T-helper 1 cell treated with Interleukin-12 subunit alpha and Interleukin-12 subunit beta and Interleukin-4 antibody, amounts not matched to agents 30 μg/mL and 1 μg/mL, for 36 hours (primary cell): ENCODE measurements around the gene AMZ1.
A peak's percentile ranks its signal among the peaks of the same experiment; 100 is the strongest.
"Not testable (repeated sequence)": the region's sequence is repeated elsewhere in the genome, so short reads cannot be mapped to it uniquely, and the experiment has no call there.

Experiments
- H3K27ac Mint-ChIP-seq: one replicate; pipeline ENCODE4 v1.8.0; 2021; ENCODE audit warnings: mild to moderate bottlenecking, mixed read lengths
- H3K27me3 Mint-ChIP-seq: one replicate; pipeline ENCODE4 v1.8.0; 2021; ENCODE audit warnings: low read depth, mixed read lengths
- H3K36me3 Mint-ChIP-seq: one replicate; pipeline ENCODE4 v1.8.0; 2021; ENCODE audit warnings: low read depth, mixed read lengths
- H3K4me1 Mint-ChIP-seq: one replicate; pipeline ENCODE4 v1.8.0; 2021; ENCODE audit warnings: low read depth, mixed read lengths
- H3K4me3 Mint-ChIP-seq: one replicate; pipeline ENCODE4 v1.8.0; 2021; ENCODE audit warnings: mild to moderate bottlenecking, moderate library complexity, mixed read lengths
- H3K9me3 Mint-ChIP-seq: one replicate; pipeline ENCODE4 v1.8.0; 2021; ENCODE audit warnings: mixed read lengths

AMZ1 gene

DNA sequence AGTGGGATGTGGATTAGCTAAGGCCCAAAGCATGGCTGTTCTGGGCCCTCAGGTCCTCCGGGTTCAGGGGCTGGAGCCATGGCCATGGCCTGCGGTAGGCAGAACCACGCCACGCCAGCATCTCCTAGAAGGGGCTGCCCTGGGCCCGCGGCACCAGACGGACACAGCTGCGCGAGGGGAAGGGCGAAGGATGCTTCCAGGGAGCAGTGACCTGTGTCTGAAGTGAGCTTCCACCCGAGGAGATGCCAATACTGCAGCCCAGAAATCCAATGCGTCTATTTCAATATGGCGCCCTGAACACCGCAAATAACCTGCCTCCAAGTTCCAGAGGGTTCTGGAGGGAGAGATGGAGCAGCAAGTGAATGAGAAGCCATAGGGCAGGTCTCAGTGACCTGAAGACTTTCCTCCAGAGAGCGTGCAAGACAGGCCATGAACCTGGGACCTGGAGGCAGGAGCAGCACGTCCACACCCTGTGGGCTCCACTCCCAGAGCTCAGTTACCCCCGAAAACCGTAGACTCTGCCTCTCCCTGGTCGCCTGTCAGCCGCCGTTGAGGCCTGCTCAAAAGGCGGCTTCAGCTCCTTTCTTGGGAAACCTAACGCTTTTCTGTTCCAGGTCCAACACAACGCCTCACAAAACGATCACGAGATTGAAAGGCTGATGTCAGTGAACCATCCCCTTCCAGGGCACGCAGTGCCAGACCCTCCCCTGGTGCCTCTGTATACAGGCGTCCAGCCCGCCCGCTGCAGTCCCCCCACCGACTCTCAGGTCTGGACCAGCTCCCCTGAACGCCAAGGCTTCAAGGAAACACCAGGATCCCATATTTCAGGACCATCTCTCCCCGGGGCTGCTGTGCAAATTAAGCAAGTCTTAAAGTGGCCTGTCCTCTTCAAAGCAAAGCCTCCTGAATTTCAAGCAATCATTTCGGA lies 37.4 kb downstream of the AMZ1 start:
- no peaks in the 10 kb centered on the region for H3K27me3 Mint-ChIP-seq
- no peaks in the 10 kb centered on the region for H3K9me3 Mint-ChIP-seq
- H3K4me3 Mint-ChIP-seq, result no peak overlapping the region
- peaks cover 7% of the 10 kb centered on the region for H3K4me1 Mint-ChIP-seq
- H3K27ac Mint-ChIP-seq, result no peak overlapping the region
- peaks cover 8% of the 10 kb centered on the region for H3K36me3 Mint-ChIP-seq

DNA sequence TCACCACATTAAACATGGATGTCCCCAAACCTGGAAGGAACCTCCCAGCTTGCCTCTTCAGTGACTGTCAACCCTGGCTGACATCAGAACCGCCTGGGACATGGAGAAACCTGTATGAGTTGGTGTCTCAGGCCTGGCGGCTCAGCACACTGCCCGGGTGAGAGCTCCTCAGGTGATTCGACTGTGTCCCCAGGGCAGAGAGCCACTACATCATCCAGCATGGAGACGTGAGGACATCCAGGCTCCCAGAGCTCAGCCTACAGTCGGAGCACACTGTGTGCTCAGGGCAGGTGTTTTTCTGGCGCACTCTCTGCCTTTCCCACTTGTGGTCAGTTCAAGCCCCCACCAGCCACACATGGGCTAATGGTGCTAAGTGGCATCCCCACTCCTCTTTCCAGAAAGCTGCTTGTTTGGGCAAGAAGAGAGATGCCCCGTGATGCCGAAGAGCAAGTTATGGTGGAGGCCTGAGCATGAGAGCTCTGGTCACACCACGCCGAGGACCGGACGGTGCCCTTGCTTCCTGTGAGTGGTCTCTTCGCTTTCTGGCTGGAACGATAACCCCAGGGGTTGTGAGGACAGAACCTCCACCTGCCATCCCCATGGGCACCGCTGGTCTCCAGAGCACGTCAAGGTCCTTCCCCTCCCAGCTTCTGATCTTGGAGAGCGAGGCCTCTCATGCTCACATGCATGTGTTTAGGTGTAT lies 38.5 kb downstream of the AMZ1 start:
- peaks cover 5% of the 10 kb centered on the region for H3K36me3 Mint-ChIP-seq
- no peak overlapping the region for H3K4me3 Mint-ChIP-seq
- H3K27ac Mint-ChIP-seq, result no peak overlapping the region
- no peaks in the 10 kb centered on the region for H3K9me3 Mint-ChIP-seq
- no peaks in the 10 kb centered on the region for H3K27me3 Mint-ChIP-seq
- H3K4me1 Mint-ChIP-seq, result peaks cover 2% of the 10 kb centered on the region

DNA sequence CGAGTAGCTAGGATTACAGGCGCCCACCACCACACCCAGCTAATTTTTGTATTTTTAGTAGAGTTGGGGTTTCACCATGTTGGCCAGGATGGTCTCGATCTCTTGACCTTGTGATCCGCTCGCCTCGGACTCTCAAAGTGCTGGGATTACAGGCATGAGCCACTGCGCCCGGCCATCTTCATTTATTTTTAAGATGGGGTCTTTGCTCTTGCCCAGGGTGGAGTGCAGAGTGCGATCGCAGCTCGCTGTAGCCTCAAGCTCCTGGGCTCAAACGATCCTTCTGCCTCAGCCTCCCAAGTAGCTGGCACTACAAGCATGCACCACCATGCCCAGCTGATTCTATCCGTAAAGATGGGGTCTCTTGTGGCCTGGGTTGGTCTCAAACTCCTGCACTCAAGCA lies 39.2 kb downstream of the AMZ1 start:
- not testable (repeated sequence) for H3K27ac Mint-ChIP-seq, H3K36me3 Mint-ChIP-seq, H3K4me1 Mint-ChIP-seq, H3K4me3 Mint-ChIP-seq, H3K27me3 Mint-ChIP-seq, H3K9me3 Mint-ChIP-seq

DNA sequence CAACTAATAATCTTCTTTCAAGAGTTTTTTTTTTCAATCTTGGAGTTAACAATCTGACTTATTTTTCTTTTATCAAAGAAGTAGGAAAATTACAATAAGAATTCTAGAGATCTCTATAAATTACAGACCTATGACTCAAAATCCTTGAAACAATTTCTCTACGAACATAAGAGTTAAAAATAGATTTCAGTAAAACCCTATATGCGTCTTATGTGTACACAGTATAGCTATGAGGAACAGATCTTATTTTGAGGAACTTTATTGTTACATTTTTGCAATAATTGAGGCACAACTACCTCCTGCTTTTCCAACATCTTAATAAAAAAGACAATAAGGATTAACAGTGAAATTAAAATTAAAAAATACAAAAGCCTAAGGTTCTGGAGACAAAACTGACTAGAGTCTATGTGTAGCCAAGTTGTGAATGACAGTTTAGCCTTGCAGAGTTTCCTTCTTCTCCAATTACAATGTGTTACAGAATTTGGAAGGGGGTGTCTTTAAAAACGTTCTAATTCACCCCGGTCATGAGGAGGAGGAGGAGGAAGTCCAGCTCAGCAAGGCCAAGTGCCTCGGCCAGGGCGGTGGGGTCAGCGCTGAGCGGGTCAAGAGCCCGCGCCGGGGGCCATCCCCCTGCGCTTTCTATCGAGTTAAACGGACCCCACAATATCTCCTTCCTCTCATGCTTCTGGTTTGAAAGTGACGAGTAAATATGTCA lies 40.5 kb downstream of the AMZ1 start:
- H3K4me3 Mint-ChIP-seq, result no peak overlapping the region
- H3K9me3 Mint-ChIP-seq, result no peaks in the 10 kb centered on the region
- H3K27me3 Mint-ChIP-seq, result no peaks in the 10 kb centered on the region
- H3K4me1 Mint-ChIP-seq, result peaks cover 17% of the 10 kb centered on the region
- no peak overlapping the region for H3K27ac Mint-ChIP-seq
- peaks cover 17% of the 10 kb centered on the region for H3K36me3 Mint-ChIP-seq

DNA sequence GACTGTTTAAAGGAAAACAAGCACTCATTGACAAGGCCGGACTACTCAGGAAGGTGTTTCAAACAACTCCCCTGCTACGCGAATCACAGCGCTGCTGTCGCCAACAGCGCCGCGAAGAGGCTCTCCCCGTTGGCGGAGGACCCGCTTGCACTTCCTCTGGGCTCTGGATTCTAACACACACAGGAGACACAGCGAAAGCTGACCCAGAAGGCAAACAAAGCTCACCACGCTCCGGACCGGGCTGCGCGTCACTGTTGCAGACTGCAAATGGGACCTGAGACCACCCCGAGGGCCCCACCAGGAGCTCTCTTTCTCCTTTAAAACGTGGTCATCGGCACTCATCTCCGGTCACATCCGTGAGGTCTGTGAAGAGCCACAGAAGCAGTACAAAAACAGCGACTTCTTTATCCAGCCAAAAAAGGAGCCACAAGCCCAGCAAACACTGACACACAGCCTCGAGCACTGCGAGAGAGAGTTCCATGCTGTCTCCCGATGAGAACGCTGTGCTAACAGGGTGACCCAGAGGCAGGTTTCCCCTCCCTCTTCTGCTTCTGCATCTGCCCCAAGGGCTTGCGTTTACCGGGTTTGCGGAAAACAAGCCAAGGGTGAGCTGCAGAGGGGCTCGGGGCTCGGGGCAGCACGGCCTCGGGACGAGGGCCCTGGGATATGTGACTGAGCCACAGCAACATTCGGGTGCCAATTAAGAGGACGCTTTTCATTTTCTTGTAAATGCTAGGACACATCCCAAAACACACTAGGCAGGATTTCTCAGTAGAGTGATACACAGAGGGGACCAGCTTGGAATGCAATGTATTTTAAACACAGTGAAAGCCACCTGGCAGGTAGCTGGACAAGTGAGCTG lies 41.3 kb downstream of the AMZ1 start:
- peaks cover 18% of the 10 kb centered on the region for H3K4me1 Mint-ChIP-seq
- H3K9me3 Mint-ChIP-seq, result no peaks in the 10 kb centered on the region

DNA sequence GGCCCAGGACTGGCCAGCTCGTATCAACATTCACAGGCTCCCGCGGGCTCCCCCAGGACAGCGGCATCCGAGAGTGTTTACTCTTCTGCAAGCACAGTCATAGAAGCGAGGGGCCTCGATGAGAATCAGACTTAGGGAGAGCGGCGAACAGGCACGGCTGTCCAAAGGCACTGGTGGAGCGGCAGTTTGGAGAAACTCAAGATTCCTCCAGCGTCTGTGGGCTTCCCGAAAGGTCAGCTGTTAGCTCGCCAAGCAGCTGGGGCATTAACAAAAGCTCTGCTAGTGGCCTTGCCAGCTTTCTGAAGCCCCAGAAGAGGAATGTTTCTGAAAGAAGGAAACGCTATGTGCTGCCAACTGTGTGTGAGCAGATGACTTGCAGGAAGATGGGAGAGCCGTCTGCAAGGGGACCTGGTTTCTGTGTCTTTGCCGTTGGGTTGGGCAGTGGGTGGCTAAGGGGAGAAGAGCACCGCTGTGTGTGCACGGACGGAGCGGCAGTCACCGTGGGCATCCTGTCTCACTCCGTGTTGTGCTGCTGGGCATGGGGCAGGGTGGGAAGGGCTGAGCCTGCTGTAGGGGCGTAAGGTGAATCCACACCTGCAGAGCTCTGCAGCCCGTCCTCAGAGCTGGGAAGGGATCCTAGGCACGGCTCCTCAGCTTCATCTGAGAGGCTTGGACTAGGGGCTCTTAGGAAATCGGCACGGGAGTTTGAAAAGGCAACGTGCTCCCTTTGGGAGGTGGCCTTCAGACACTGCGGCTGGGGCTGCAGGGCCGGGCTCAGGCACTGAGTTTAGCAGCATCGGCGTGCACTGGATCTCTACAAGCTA lies 42.1 kb downstream of the AMZ1 start:
- peaks cover 24% of the 10 kb centered on the region for H3K4me1 Mint-ChIP-seq
- H3K27ac Mint-ChIP-seq, result no peak overlapping the region
- no peaks in the 10 kb centered on the region for H3K9me3 Mint-ChIP-seq
- H3K27me3 Mint-ChIP-seq, result no peaks in the 10 kb centered on the region
- H3K4me3 Mint-ChIP-seq, result no peak overlapping the region
- peaks cover 17% of the 10 kb centered on the region for H3K36me3 Mint-ChIP-seq

More for the DNA sequence above, 41.3 kb downstream of the AMZ1 start:
- Mint-ChIP-seq H3K27me3 (no peaks in the 10 kb centered on the region), H3K36me3 (peaks cover 17% of the 10 kb centered on the region), H3K4me3 (no peak overlapping the region), H3K27ac (no peak overlapping the region)

DNA sequence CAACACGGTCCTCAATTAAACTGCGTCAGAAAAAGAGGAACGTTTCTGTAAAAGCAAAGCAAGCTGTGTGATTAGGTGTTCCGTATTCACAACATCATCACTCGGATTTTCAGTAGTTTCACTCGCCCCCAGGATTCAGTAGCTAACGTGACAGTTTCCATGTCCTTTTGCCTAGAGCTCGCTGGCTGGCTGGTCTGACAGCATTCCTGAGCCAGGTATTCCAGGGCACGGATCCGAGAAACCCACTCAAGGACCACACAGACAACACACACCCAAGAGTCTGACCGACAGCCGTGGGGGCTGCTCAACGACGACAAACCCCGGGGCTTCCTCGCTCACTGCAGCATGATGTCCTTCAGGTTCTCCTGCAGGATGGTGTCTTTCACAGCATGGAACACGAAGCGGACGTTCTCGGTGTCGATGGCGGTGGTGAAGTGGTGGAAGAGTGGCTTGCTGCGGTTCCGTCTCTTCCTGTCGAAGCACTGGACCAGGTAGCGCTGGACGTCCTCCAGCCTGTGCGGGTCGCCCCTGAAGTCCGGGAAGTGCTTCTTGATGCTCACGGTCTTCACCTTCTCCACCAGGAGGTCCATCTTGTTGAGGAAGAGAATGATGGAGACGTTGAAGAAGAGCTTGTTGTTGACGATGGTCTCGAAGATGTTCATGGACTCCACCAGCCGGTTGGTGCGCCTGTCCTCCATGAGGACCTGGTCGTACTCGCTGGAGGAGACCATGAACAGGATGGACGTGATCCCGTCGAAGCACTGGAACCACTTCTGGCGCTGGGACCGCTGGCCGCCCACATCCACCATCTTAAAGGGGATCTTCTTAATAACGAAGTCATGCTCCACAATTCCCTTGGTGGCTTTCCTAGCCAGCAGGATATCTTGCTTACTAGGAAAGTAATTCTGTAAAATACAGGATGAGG lies 43.1 kb downstream of the AMZ1 start:
- Mint-ChIP-seq H3K36me3 (peaks cover 17% of the 10 kb centered on the region), H3K9me3 (no peaks in the 10 kb centered on the region), H3K27me3 (no peaks in the 10 kb centered on the region), H3K27ac (peak overlapping the region; percentile 33), H3K4me1 (peaks cover 32% of the 10 kb centered on the region), H3K4me3 (no peak overlapping the region)

DNA sequence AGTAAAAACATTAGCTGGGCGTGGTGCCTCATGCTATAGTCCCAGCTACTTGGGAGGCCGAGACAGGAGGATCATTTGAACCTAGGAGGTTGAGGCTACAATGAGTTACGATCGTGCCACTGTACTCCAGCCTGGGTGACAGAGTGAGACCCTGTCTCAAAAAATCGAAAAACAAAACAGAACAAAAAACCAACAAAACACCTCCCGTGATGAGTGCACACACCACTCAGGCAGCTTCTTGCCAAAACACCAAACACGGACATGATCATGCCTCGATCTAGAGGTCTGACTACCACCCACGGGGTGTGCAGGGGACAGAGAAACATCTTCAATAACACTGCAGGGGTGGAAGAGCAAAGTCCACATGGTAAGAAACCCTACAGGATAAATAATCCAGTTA lies 44.4 kb downstream of the AMZ1 start:
- Mint-ChIP-seq H3K4me3 (no peak overlapping the region), H3K9me3 (no peaks in the 10 kb centered on the region), H3K27ac (peak overlapping the region; percentile 16), H3K36me3 (peaks cover 17% of the 10 kb centered on the region), H3K4me1 (peaks cover 32% of the 10 kb centered on the region), H3K27me3 (no peaks in the 10 kb centered on the region)

DNA sequence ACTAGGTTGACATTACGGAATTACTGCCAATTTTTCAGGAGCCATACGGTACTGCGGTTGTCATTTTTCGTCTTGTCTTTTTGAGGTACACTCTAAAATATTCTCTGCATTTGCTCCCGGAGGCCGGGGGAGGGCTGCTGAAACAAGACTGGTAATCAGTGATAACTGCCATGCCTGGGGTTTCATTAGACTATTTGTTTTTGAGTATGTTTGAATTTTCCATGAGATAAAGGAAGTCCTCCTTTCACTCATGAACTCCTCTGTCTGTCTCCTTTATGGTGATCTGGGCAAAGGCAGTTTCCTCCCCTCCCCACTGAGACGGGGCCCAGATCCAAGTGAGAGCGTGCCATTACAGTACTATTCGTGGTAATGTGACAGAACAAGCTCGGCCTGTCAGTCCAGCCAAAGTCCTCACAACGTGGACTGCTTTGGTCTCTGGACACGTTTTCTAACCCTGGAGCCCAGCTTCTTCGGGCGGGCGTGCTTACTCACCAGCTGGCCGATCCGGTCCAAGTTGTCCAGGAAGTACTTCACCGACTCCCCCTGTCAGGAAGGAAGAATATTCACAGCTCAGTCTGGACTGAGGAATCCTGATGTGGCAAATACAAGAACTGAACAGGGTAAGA lies 45.1 kb downstream of the AMZ1 start:
- Mint-ChIP-seq H3K27ac (no peak overlapping the region), H3K27me3 (no peaks in the 10 kb centered on the region), H3K9me3 (no peaks in the 10 kb centered on the region), H3K4me1 (peaks cover 32% of the 10 kb centered on the region), H3K36me3 (peaks cover 17% of the 10 kb centered on the region), H3K4me3 (no peak overlapping the region)

DNA sequence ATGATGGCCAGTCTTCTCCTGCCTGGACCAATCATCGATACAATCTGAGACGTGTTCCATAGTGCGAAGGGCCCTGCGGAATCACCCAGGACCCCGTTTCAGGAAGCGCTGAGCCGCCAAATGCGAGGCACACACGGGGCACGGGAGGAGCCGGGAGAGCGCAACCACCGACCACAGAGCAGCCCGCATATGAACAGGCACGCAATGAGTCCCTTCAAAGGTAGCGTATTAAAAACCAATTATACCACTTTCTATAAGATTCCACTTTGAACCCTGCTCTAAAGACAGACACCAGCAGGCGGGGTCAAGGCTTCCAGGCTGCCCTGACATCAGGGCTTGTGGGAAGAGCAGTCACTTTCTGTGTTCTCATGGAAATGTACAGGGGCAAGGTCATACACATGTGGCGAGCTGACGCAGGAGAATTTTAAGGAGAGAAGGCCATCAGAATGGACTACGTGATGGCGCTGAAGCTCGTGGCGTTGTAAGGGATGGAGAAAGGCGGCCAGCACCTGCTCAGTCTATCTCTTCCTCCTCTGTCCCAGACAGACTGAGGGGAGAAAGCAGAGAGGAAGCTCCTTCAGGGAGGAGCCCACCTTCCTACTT lies 46.2 kb downstream of the AMZ1 start:
- Mint-ChIP-seq H3K4me1 (peaks cover 32% of the 10 kb centered on the region), H3K9me3 (no peaks in the 10 kb centered on the region), H3K4me3 (no peak overlapping the region), H3K27ac (no peak overlapping the region), H3K27me3 (no peaks in the 10 kb centered on the region), H3K36me3 (peaks cover 17% of the 10 kb centered on the region)

DNA sequence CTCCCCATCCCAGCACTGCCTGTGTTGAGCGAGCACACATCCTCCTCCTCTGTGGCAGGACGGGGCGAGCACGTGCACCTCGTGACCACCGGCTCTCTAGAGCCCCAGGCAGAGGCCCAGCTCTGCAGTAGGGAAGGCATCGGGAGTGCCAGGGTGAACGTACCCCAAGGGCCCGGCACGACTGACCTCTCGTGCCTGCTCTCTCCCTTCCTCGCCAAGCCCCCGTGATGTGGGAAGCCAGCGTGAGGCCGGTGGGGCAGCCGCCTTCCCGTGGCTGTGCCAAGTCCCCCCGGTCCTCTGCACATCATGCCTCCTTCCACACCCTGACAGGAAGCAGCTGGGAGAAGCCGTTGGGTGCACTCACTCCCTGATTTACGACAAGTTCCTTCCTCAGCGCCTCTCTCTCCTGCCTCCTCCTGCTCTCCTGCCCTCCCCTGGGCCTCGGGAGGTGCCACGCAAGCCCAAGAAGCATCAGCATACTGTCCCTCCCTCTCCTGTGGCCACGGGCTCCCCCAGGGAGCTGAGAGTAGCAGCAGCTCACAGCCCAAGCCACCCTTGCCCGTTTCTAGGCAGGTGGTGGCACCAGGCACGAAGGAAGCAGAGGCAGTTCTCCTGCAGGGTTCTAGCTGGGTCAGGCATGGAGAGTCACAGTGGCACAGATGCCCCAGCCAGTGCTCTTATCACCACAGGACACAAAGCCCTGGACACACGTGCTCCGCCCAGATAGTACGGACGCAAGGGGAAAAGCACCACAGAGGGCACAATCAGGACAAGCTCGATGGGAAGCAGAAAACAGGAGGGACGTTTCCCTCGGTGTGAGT lies 47.0 kb downstream of the AMZ1 start:
- Mint-ChIP-seq H3K27ac (peak overlapping the region; percentile 49), H3K27me3 (no peaks in the 10 kb centered on the region), H3K4me1 (peaks cover 32% of the 10 kb centered on the region), H3K4me3 (no peak overlapping the region), H3K9me3 (no peaks in the 10 kb centered on the region), H3K36me3 (peaks cover 13% of the 10 kb centered on the region)
